H9 (cell line): ENCODE results near the gene UST. TPM values are rescaled to one million over a fixed set of nuclear protein-coding genes. Genes with fewer than 3 reads are reported as not detected.

Experiments
- DNase-seq: peaks from one replicate; pipeline ENCODE4 v3.0.0-alpha.2; 2017
- H2AFZ ChIP-seq: one replicate; pipeline ENCODE4 v1.6.1; 2013; ENCODE audit warnings: mild to moderate bottlenecking, low read length, control low read depth, moderate library complexity
- H2AK5ac ChIP-seq: 2 replicates; pipeline ENCODE4 v1.6.1; 2013; ENCODE audit warnings: low read length, control low read depth, mixed read lengths; ENCODE audit not compliant: insufficient read length
- H2BK120ac ChIP-seq: one replicate; pipeline ENCODE4 v1.6.1; 2013; ENCODE audit warnings: low read depth, mild to moderate bottlenecking, low read length, control low read depth, inconsistent platforms; ENCODE audit not compliant: poor library complexity, severe bottlenecking
- H2BK12ac ChIP-seq: 2 replicates; pipeline ENCODE4 v1.6.1; 2013; ENCODE audit warnings: low read length, control low read depth, mixed read lengths, low read depth; ENCODE audit not compliant: insufficient read length
- H2BK15ac ChIP-seq: 2 replicates; pipeline ENCODE4 v1.6.1; 2013; ENCODE audit warnings: low read depth, low read length, control low read depth
- H2BK20ac ChIP-seq: one replicate; pipeline ENCODE4 v1.6.1; 2013; ENCODE audit warnings: low read depth, mild to moderate bottlenecking, low read length, control low read depth, inconsistent platforms; ENCODE audit not compliant: poor library complexity, severe bottlenecking
- H2BK5ac ChIP-seq: 2 replicates; pipeline ENCODE4 v1.6.1; 2013; ENCODE audit warnings: low read length, control low read depth, mixed read lengths; ENCODE audit not compliant: insufficient read length
- H3K14ac ChIP-seq: 2 replicates; pipeline ENCODE4 v1.6.1; 2013; ENCODE audit warnings: low read length, control low read depth; ENCODE audit not compliant: insufficient read depth
- H3K18ac ChIP-seq: 2 replicates; pipeline ENCODE4 v1.6.1; 2013; ENCODE audit warnings: low read depth, mild to moderate bottlenecking, mixed read lengths, low read length, control low read depth; ENCODE audit not compliant: insufficient read length
- H3K23ac ChIP-seq: 2 replicates; pipeline ENCODE4 v1.6.1; 2013; ENCODE audit warnings: low read length, control low read depth, mixed read lengths, low read depth; ENCODE audit not compliant: insufficient read length
- H3K23me2 ChIP-seq: 2 replicates; pipeline ENCODE4 v1.6.1; 2013; ENCODE audit warnings: low read depth, mild to moderate bottlenecking, mixed read lengths, low read length, control low read depth; ENCODE audit not compliant: insufficient read length, poor library complexity, severe bottlenecking
- H3K27ac ChIP-seq: 2 replicates; pipeline ENCODE4 v1.5.1; 2013; ENCODE audit warnings: low read length, control low read depth, mixed read lengths, low read depth; ENCODE audit not compliant: insufficient read length
- H3K27me3 ChIP-seq: 2 replicates; pipeline ENCODE4 v1.6.1; 2013; ENCODE audit warnings: low read length, control low read depth, inconsistent platforms; ENCODE audit not compliant: insufficient read depth
- H3K4ac ChIP-seq: 2 replicates; pipeline ENCODE4 v1.6.1; 2013; ENCODE audit warnings: low read depth, mild to moderate bottlenecking, control low read depth, inconsistent platforms, low read length, moderate library complexity
- H3K4me1 ChIP-seq: 2 replicates; pipeline ENCODE4 v1.6.1; 2013; ENCODE audit warnings: low read length, control low read depth, inconsistent platforms; ENCODE audit not compliant: insufficient read depth
- H3K4me2 ChIP-seq: 2 replicates; pipeline ENCODE4 v1.6.1; 2013; ENCODE audit warnings: low read length, control low read depth, mixed read lengths; ENCODE audit not compliant: insufficient read length, insufficient read depth
- H3K56ac ChIP-seq: 2 replicates; pipeline ENCODE4 v1.6.1; 2013; ENCODE audit warnings: low read depth, mild to moderate bottlenecking, mixed read lengths, low read length, control low read depth; ENCODE audit not compliant: insufficient read length
- H3K79me1 ChIP-seq: 2 replicates; pipeline ENCODE4 v1.6.1; 2013; ENCODE audit warnings: low read depth, mild to moderate bottlenecking, moderate library complexity, low read length, control low read depth, inconsistent platforms; ENCODE audit not compliant: insufficient read depth, poor library complexity, severe bottlenecking
- H3K79me2 ChIP-seq: 2 replicates; pipeline ENCODE4 v1.6.1; 2013; ENCODE audit warnings: low read length, control low read depth, inconsistent platforms; ENCODE audit not compliant: insufficient read depth
- H3K9ac ChIP-seq: 2 replicates; pipeline ENCODE4 v1.6.1; 2013; ENCODE audit warnings: low read length, control low read depth, mixed read lengths; ENCODE audit not compliant: insufficient read length; ENCODE audit errors: extremely low read depth
- H3K9me3 ChIP-seq: one replicate; pipeline ENCODE4 v1.6.1; 2013; ENCODE audit warnings: low read depth, low read length, inconsistent platforms; ENCODE audit not compliant: control insufficient read depth
- H3T11ph ChIP-seq: one replicate; pipeline ENCODE4 v1.6.1; 2013; ENCODE audit warnings: mild to moderate bottlenecking, low read length, control low read depth, inconsistent platforms
- H4K20me1 ChIP-seq: one replicate; pipeline ENCODE4 v1.6.1; 2013; ENCODE audit not compliant: control insufficient read depth, insufficient read length, insufficient read depth
- H4K5ac ChIP-seq: 2 replicates; pipeline ENCODE4 v1.6.1; 2013; ENCODE audit warnings: low read depth, mild to moderate bottlenecking, mixed read lengths, low read length, control low read depth; ENCODE audit not compliant: insufficient read length
- H4K8ac ChIP-seq: replicated peaks from 2 replicates; pipeline ENCODE4 v1.6.1; 2013; ENCODE audit warnings: low read length, control low read depth, mixed read lengths, low read depth; ENCODE audit not compliant: insufficient read length
- H4K91ac ChIP-seq: 2 replicates; pipeline ENCODE4 v1.6.1; 2013; ENCODE audit warnings: low read depth, mild to moderate bottlenecking, moderate library complexity, mixed read lengths, low read length, control low read depth; ENCODE audit not compliant: insufficient read length
- H3K27ac Mint-ChIP-seq, 3 experiments: 2 replicates in 2 of 3; 3 replicates in 1 of 3; pipeline ENCODE4 v1.8.0; 2020 to 2021; ENCODE audit warnings: mixed read lengths in 3 of 3, mild to moderate bottlenecking in 1 of 3, moderate library complexity in 1 of 3
- H3K27me3 Mint-ChIP-seq: 2 replicates; pipeline ENCODE4 v1.8.0; 2021; ENCODE audit warnings: low read depth, mild to moderate bottlenecking, moderate library complexity, mixed read lengths
- H3K36me3 Mint-ChIP-seq, 3 experiments: 2 replicates in 2 of 3; 3 replicates in 1 of 3; pipeline ENCODE4 v1.8.0; 2020 to 2021; ENCODE audit warnings: low read depth in 3 of 3, mixed read lengths in 3 of 3; ENCODE audit not compliant: insufficient read depth in 1 of 3
- H3K4me1 Mint-ChIP-seq, 2 experiments: 2 replicates each; pipeline ENCODE4 v1.8.0; 2020; ENCODE audit warnings: mixed read lengths in 2 of 2
- H3K4me3 Mint-ChIP-seq, 2 experiments: 2 replicates in 1 of 2; 3 replicates in 1 of 2; pipeline ENCODE4 v1.8.0; 2020 to 2021; ENCODE audit warnings: mild to moderate bottlenecking in 2 of 2, mixed read lengths in 2 of 2, moderate library complexity in 1 of 2
- H3K9me3 Mint-ChIP-seq, 2 experiments: 2 replicates in 1 of 2; 3 replicates in 1 of 2; pipeline ENCODE4 v1.8.0; 2020; ENCODE audit warnings: mild to moderate bottlenecking in 2 of 2, mixed read lengths in 2 of 2, moderate library complexity in 1 of 2
- WGBS: extraction: QIAGEN DNeasy Blood & Tissue Kit; methylation state at CpG from one replicate; pipeline ENCODE4 v1.1.7; 2013; ENCODE audit warnings: missing lambda C conversion rate, low lambda C conversion rate, mixed read lengths; ENCODE audit not compliant: insufficient read length; ENCODE audit errors: extremely low coverage; 5-methylcytosine and 5-hydroxymethylcytosine counted together
- total RNA-seq: library from RNA; stranded (reverse); gene quantifications from 2 replicates; pipeline ENCODE4 v1.2.1, GENCODE V29; 2021
- TF ChIP-seq, protein P1 (sequence below): fragments of 200-600 bp; sonication (generic); conservative IDR thresholded peaks from 3 replicates; pipeline ENCODE4 v1.8.0; 2021; ENCODE audit warnings: antibody characterized with exemption, mild to moderate bottlenecking

UST gene
- total RNA-seq, 1 experiment from 2014 or later = 14.4 TPM

DNA sequence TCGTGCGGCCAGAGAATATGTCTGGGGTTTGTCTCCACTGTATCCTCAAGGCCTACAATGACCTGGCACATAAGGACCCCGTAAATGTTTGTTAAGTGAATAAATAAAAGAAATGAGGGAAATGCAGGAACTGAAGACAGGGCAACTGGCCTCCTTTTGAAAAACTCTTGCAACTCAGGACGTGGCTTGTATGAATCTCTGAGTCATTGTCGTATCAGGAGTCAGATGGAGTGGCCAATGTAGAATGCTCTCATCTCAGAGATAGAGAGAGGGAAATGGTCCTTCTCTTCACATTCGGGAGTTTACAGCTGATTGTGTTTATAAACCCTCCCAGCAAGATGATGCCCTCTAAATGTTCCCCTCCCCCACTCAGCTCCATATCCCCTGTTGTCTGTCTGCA, 57.1 kb downstream of the UST start:
- H3K4me2 ChIP-seq = no peak overlapping the region
- H3K9me3 Mint-ChIP-seq = peaks cover 0 to 7% of the 10 kb centered on the region in 2 experiments; a peak in 1 of 5 replicates
- no CpG with 5 or more reads among the region's 6 CpGs for WGBS

More for the DNA sequence above, 57.1 kb downstream of the UST start:
- H4K5ac ChIP-seq = no peak overlapping the region
- H2BK15ac ChIP-seq = no peak overlapping the region
- H2BK12ac ChIP-seq = no peak overlapping the region
- no peak overlapping the region for H3K4ac ChIP-seq
- H3K14ac ChIP-seq = no peak overlapping the region
- TF ChIP-seq, protein P1, sequence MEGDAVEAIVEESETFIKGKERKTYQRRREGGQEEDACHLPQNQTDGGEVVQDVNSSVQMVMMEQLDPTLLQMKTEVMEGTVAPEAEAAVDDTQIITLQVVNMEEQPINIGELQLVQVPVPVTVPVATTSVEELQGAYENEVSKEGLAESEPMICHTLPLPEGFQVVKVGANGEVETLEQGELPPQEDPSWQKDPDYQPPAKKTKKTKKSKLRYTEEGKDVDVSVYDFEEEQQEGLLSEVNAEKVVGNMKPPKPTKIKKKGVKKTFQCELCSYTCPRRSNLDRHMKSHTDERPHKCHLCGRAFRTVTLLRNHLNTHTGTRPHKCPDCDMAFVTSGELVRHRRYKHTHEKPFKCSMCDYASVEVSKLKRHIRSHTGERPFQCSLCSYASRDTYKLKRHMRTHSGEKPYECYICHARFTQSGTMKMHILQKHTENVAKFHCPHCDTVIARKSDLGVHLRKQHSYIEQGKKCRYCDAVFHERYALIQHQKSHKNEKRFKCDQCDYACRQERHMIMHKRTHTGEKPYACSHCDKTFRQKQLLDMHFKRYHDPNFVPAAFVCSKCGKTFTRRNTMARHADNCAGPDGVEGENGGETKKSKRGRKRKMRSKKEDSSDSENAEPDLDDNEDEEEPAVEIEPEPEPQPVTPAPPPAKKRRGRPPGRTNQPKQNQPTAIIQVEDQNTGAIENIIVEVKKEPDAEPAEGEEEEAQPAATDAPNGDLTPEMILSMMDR = no peak
- no peak overlapping the region for H3K4me3 Mint-ChIP-seq
- no peak overlapping the region for H3K9ac ChIP-seq
- H3K23me2 ChIP-seq = no peaks in the 10 kb centered on the region
- no peak overlapping the region for H3K23ac ChIP-seq
- H3K56ac ChIP-seq = no peak overlapping the region
- H3K4me1 ChIP-seq = peaks cover 10% of the 10 kb centered on the region
- no peak overlapping the region for H3T11ph ChIP-seq
- H2BK5ac ChIP-seq = no peak overlapping the region
- H2AFZ ChIP-seq = no peak overlapping the region
- no peak overlapping the region for H2BK120ac ChIP-seq
- H3K27me3 ChIP-seq = no peaks in the 10 kb centered on the region
- H2BK20ac ChIP-seq = no peak overlapping the region
- no peaks in the 10 kb centered on the region for H3K9me3 ChIP-seq
- no peak overlapping the region for H3K18ac ChIP-seq
- no peak overlapping the region for H4K91ac ChIP-seq
- DNase-seq = no peak
- no peaks in the 10 kb centered on the region for H4K20me1 ChIP-seq
- no peak overlapping the region for H3K27ac ChIP-seq
- H3K4me1 Mint-ChIP-seq = peaks cover 48 to 54% of the 10 kb centered on the region in 2 experiments
- H3K27ac Mint-ChIP-seq = peak overlapping the region; percentile 32 to 66 (median 42); a peak in 2 of 7 replicates
- peaks cover 34% of the 10 kb centered on the region; the same call in 1 of the 2 replicates for H3K79me2 ChIP-seq
- H4K8ac ChIP-seq = no peak overlapping the region
- H3K27me3 Mint-ChIP-seq = no peaks in the 10 kb centered on the region
- H3K36me3 Mint-ChIP-seq = peaks cover 0 to 15% (median 11%) of the 10 kb centered on the region in 3 experiments; a peak in 5 of 7 replicates
- no peaks in the 10 kb centered on the region for H3K79me1 ChIP-seq
- no peak overlapping the region for H2AK5ac ChIP-seq
